T-helper 1 cell treated with Interleukin-12 subunit alpha and Interleukin-12 subunit beta and Interleukin-4 antibody, amounts not matched to agents 30 μg/mL and 1 μg/mL, for 36 hours (primary cell): ENCODE results near the gene ITPK1.

ENCODE experiments used
- H3K27ac Mint-ChIP-seq: one replicate; pipeline ENCODE4 v1.8.0; 2021; ENCODE audit warnings: mild to moderate bottlenecking, mixed read lengths
- H3K27me3 Mint-ChIP-seq: one replicate; pipeline ENCODE4 v1.8.0; 2021; ENCODE audit warnings: low read depth, mixed read lengths
- H3K36me3 Mint-ChIP-seq: one replicate; pipeline ENCODE4 v1.8.0; 2021; ENCODE audit warnings: low read depth, mixed read lengths
- H3K4me1 Mint-ChIP-seq: one replicate; pipeline ENCODE4 v1.8.0; 2021; ENCODE audit warnings: low read depth, mixed read lengths
- H3K4me3 Mint-ChIP-seq: one replicate; pipeline ENCODE4 v1.8.0; 2021; ENCODE audit warnings: mild to moderate bottlenecking, moderate library complexity, mixed read lengths
- H3K9me3 Mint-ChIP-seq: one replicate; pipeline ENCODE4 v1.8.0; 2021; ENCODE audit warnings: mixed read lengths

ITPK1 gene

DNA sequence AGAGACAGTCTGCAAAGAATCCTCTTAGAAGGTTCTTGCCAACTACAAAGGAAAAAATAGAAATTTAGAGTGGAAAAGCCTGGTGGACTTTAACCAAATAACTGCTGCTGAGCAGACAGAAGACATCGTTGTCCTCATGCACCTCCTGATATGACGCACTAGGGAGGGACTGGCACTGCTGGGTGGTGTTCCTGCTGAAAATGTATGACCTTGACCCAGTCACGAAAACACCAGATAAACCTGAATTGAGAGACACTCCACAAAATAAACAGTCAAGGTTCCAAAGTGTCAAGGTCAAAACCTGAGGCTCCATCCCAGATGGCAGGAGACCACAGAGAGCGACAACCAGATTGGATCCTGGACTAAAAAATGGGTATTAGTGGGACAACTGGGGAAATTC lies 130.8 kb downstream of the ITPK1 start:
- Mint-ChIP-seq H3K4me1 (peaks cover 3% of the 10 kb centered on the region), H3K4me3 (no peak overlapping the region), H3K9me3 (peaks cover 15% of the 10 kb centered on the region), H3K27me3 (no peaks in the 10 kb centered on the region), H3K36me3 (peaks cover 10% of the 10 kb centered on the region), H3K27ac (no peak overlapping the region)

DNA sequence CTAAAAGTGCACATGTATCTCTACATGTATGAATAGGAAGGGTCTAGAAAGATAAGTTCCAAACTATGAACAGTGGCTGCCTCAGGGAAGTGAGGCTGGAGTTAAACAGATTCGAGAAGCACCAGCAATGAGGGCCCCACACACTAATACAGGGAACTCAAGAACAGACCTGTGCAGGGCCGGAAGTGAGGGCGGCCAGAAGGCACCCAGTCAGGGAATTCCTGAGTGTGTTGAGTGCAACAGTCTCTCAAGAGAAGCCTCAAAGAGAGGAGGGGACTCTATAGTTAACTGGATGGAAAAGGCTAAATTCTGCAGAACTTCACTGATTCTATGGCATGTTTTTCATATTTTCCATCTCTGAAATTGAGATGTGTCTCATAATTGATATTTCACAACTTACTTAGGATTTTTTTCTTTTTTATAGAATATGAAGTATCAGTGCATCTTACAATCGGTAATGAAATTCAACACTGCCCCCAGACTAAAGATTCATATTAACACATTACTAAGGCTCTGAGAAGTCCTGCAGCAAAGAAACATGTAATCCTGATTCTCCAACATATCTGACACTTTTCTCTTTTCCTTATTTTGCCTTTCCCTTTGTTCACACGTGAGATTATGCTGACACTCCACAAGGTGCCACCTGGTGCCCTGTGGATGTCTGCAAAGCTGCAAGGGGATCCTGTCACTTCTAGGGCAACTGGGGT lies 131.5 kb downstream of the ITPK1 start:
- H3K4me1 Mint-ChIP-seq = peaks cover 3% of the 10 kb centered on the region
- peaks cover 16% of the 10 kb centered on the region for H3K36me3 Mint-ChIP-seq
- no peak overlapping the region for H3K27ac Mint-ChIP-seq
- H3K9me3 Mint-ChIP-seq = peaks cover 22% of the 10 kb centered on the region
- no peak overlapping the region for H3K4me3 Mint-ChIP-seq
- no peaks in the 10 kb centered on the region for H3K27me3 Mint-ChIP-seq

DNA sequence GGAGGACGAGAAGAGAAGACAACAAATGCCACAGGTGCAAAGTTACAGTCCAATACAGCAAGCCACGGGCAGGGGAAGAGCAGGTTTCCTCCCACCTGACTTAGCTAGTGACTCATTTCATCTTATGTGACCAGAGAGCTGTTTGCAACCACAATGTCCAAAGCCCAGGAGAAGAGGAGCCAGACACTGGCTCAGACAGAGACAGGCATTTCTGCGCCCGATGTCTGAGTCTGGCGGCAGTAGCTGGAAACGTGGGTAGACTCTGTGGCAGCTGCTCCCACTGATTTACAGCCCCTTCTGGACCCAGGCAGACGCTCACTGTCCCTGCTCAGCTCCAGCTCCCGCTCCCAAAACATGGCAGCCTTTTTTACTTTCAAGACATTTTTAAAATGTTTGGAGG lies 132.8 kb downstream of the ITPK1 start:
- H3K4me1 Mint-ChIP-seq = peaks cover 3% of the 10 kb centered on the region
- H3K27ac Mint-ChIP-seq = no peak overlapping the region
- H3K4me3 Mint-ChIP-seq = no peak overlapping the region
- H3K9me3 Mint-ChIP-seq = peaks cover 32% of the 10 kb centered on the region
- no peaks in the 10 kb centered on the region for H3K27me3 Mint-ChIP-seq
- peaks cover 26% of the 10 kb centered on the region for H3K36me3 Mint-ChIP-seq

DNA sequence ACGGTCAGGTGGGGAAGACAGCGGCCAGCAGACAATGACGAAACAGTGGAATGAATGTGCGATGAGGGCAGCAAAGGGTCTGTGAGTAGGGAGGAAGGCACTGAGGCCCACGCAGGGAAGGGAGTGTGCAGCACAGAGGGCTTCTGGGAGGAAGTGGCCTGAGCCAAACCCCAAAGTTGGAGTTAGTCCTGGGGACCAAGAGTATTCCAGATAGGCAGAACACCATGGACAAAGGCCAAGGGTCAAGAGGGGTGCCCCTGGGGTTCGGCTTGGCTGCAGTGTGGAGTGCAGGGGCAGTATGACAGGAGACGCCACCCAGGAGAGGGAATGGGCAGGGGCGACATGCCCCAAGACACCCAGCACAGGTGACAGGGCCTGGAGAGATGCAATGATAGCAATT lies 134.0 kb downstream of the ITPK1 start:
- Mint-ChIP-seq H3K9me3 (peaks cover 44% of the 10 kb centered on the region), H3K4me3 (no peak overlapping the region), H3K27ac (no peak overlapping the region)

DNA sequence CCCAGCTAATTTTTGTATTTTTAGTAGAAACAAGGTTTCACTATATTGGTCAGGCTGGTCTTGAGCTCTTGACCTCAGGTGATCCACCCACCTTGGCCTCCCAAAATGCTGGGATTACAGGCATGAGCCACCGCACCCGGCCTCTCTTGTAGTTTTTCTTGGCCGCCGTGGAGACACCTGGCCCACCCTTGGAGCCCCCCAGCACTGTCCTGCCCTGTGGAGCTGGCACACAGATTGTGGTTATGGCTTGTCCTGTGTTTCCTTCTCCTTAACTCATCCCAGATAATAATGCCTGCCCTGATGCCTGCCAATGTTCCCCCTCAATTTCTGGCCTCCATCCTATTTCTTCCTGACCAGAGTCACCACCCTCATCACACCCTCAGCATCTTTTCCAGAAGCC lies 134.9 kb downstream of the ITPK1 start:
- no peaks in the 10 kb centered on the region for H3K27me3 Mint-ChIP-seq
- no peak overlapping the region for H3K4me3 Mint-ChIP-seq
- H3K27ac Mint-ChIP-seq = no peak overlapping the region
- peaks cover 51% of the 10 kb centered on the region for H3K9me3 Mint-ChIP-seq
- peaks cover 3% of the 10 kb centered on the region for H3K4me1 Mint-ChIP-seq
- H3K36me3 Mint-ChIP-seq = peaks cover 46% of the 10 kb centered on the region

More for the DNA sequence above, 134.0 kb downstream of the ITPK1 start:
- peaks cover 38% of the 10 kb centered on the region for H3K36me3 Mint-ChIP-seq
- H3K4me1 Mint-ChIP-seq = peaks cover 3% of the 10 kb centered on the region
- no peaks in the 10 kb centered on the region for H3K27me3 Mint-ChIP-seq

DNA sequence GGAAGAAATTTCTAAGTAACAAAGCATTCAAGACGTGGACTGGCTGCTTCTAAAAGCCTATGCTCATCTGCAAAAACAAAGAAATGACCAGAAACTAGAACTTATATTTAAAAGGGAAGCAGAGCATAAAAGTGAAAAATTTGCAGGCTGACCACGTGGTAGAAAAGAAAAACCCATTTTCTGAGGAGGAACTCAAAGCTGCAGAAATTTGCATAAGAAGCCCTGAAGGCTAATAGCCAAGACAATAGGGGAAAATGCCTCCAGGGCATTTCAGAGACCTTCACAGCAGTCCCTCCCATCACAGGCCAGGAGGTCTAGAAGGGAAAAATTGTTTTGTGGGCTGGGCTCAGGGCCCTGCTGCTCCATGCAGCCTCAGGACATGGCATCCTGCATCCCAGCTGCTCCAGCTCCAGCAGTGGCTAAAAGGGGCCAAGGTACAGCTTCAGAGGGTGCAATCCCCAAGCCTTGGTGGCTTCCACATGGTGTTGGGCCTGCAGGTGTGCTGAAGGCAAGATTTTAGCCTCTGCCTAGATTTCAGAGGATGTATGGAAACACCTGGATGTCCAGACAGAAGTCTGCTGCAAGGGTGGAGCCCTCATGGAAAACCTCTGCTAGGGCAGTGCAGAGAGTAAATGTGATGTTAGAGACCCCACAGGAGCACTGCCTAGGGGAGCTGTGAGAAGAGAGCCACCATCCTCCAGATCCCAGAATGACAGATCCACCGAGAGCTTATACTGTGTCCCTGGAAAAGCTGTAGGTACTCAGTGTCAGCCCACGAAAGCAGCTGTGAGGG lies 137.3 kb downstream of the ITPK1 start:
- no peak overlapping the region for H3K4me3 Mint-ChIP-seq
- H3K9me3 Mint-ChIP-seq = peaks cover 56% of the 10 kb centered on the region
- H3K36me3 Mint-ChIP-seq = peaks cover 51% of the 10 kb centered on the region
- no peaks in the 10 kb centered on the region for H3K27me3 Mint-ChIP-seq
- no peaks in the 10 kb centered on the region for H3K4me1 Mint-ChIP-seq
- no peak overlapping the region for H3K27ac Mint-ChIP-seq

DNA sequence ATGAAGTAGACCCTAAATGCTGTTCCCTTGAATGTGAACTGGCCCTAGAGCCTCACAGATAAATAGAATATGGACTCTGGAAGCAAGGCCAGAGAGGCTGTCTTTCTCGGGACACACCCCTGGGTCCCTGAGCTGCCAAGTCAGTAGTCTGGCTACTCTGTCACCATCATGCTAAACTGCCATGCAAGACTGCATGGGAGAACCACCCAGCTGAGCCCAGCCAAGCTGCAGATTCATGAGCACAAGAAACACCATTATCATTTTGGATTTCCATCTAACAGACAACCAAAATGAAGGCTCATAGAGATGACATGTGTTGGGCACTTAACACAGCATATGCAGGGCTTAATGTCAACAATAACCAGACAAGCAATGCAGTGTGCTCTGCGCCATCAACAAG lies 139.5 kb downstream of the ITPK1 start:
- no peak overlapping the region for H3K27ac Mint-ChIP-seq
- H3K9me3 Mint-ChIP-seq = peaks cover 57% of the 10 kb centered on the region
- H3K27me3 Mint-ChIP-seq = no peaks in the 10 kb centered on the region
- H3K4me1 Mint-ChIP-seq = no peaks in the 10 kb centered on the region
- H3K36me3 Mint-ChIP-seq = peaks cover 46% of the 10 kb centered on the region
- H3K4me3 Mint-ChIP-seq = no peak overlapping the region

DNA sequence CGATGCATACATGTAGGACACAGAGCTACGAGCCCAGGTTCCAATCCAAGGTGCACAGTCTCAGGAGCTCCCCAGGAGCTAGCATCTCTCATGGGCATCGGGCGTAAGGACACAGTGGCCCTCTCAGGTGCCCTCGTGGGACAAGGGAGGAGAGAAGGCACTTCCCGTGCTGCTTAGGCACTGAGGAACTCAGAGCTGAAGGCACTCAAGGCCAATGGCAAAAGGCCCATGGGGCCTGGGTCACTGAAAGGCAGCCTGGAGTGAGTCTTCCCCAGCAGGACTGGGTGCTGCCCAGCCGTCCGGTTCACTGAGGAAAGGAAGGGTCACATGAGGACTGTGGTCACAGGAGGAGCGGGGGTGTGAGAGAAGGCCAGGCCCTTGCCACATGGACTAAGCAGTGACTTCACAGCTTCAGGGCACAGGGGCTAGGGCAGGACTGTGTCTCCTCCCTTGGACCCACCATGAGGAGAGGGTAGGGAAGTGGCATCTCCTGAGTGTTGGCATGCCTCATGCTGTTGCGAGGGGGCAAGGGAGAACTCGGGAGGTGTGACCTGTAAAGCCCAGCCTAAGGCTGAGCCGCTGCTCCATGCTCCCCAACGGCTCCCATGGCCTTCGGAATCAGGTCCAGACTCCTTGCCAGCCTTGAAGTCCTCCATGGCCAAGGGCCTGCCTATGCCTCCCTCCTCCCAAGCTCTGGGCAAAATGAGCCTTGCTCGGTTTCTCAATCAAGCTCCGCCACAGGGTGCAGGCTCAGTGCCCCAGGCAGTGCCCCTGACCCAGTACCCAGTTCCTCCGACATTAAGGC lies 141.0 kb downstream of the ITPK1 start:
- no peaks in the 10 kb centered on the region for H3K4me1 Mint-ChIP-seq
- peaks cover 40% of the 10 kb centered on the region for H3K36me3 Mint-ChIP-seq
- no peaks in the 10 kb centered on the region for H3K27me3 Mint-ChIP-seq
- peaks cover 46% of the 10 kb centered on the region for H3K9me3 Mint-ChIP-seq
- no peak overlapping the region for H3K27ac Mint-ChIP-seq
- H3K4me3 Mint-ChIP-seq = no peak overlapping the region

DNA sequence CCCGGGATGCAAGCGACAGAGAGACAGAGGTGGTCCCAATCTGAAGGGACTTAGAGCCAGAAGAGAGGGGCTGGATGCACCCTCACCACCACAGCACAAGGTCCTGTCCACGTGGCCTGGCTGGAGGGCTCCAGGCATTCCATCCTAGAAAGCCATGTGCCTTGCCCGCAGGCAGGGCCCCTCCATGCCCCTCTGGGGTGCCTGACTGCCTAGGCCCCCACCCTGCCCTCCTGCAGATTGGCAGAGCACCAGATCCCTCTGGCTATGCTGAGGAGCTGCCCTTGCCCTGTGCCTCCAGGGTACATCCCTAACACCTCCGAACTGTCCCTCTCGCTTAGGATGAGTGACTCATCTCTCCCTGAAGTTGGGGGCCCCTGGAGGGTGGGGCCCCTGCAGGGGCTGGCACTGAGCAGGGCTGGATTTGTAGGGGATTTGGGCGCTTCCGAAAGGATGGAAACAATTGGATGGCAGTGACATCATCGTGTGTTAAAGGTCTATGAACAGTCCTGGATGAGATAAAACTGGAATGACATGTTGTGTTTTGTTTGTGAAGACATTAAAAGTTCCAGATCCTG lies 141.8 kb downstream of the ITPK1 start:
- Mint-ChIP-seq H3K27ac (no peak overlapping the region), H3K9me3 (peaks cover 37% of the 10 kb centered on the region), H3K4me3 (no peak overlapping the region), H3K36me3 (peaks cover 31% of the 10 kb centered on the region), H3K4me1 (no peaks in the 10 kb centered on the region), H3K27me3 (no peaks in the 10 kb centered on the region)

DNA sequence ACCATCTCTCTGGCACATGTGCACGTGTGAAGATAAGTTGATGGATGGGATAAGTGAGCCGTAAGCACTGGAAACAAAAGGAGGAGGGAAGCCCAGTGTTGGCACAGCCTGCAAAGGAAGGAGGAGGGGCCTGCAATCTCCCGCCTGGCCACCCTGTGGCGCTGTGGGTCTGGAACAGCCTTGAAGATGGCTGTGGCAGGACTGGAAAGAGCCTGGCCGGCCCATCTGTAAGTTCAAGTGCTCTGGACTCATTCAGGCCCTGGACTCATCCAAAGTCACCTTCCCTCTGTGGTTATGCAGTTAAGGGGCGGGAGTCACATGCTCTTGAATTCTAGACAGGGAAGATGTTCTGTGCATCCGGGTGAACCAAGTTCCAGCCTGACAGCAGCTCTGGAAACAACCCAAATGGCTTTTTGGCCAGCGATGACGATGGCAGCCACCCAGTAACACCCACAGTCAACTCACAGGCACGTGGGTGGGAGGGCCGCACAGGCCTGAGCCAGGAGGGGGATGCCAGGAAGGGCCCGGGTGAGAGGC lies 142.4 kb downstream of the ITPK1 start:
- Mint-ChIP-seq H3K4me1 (no peaks in the 10 kb centered on the region), H3K4me3 (no peak overlapping the region), H3K27me3 (no peaks in the 10 kb centered on the region), H3K36me3 (peaks cover 28% of the 10 kb centered on the region), H3K9me3 (peaks cover 34% of the 10 kb centered on the region), H3K27ac (no peak overlapping the region)

DNA sequence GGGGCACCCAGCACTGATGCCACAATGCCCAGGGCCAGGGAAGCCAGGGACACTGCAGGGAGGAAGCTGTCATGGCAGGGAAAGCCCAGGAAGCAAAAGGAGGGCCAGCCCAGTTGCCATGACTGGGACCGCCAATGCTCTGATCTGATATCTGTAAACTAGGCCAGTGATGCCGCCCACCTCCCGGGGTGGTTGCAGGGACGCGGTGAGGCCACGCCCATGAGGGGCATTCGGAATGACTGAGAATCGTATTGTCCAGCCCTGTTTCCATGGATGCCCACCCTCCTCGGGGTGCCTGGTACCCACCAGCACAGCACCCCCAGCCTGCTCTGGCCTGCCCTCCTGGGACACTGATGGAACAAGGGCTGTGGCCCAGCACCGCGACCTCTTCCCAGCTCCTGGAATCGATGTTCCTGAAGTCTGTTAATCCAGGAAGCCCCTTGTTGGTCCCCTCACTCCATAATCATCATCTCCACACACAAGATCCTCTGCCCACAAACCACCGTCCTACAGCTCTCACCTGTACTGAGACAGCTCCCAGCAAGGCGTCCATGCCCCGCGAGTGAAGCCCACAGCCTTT lies 144.0 kb downstream of the ITPK1 start:
- Mint-ChIP-seq H3K4me1 (no peaks in the 10 kb centered on the region), H3K27ac (no peak overlapping the region), H3K36me3 (peaks cover 12% of the 10 kb centered on the region), H3K9me3 (peaks cover 19% of the 10 kb centered on the region), H3K27me3 (no peaks in the 10 kb centered on the region), H3K4me3 (no peak overlapping the region)

DNA sequence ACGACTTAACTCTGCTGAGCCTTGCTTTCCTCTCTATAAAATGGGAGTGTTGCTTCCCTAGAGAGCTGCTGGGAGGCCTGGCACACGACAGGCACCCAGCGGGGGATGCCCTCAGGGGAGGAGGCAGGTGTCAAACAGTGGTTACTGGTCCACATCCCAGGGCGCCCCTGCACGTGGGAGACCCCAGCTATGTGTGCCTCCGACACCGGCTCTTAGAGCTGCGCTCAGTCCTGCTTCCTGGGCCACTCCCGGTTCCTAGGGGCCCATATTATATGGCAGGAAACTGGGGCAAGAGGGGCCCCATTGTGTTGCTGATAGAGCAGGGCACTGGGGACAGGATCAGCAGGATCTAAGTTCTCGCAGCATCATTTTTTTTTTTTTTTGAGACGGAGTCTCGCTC lies 145.5 kb downstream of the ITPK1 start:
- Mint-ChIP-seq H3K4me1 (no peaks in the 10 kb centered on the region), H3K27ac (no peak overlapping the region), H3K36me3 (peaks cover under 1% of the 10 kb centered on the region), H3K27me3 (no peaks in the 10 kb centered on the region), H3K4me3 (no peak overlapping the region), H3K9me3 (peaks cover 6% of the 10 kb centered on the region)

DNA sequence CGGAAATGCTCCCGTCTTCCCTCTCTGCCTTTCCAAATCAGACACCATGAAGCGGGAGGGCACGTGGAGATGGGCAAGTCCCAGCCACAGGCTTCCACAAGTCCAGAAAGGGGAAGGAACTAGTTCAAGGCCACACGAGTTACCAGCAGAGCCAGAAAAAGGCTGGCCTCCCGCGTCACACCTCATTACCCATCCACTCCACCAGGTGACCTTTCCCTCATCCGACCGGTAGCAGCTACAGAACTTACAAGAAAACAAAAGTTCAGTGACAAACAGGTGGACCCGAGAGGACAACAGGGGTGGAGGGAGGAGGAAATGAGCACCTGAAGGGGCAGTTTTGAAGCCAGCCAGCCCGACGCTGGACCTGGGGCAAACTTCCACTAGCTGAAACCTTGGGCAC lies 145.9 kb downstream of the ITPK1 start:
- H3K27ac Mint-ChIP-seq = no peak overlapping the region
- H3K4me3 Mint-ChIP-seq = no peak overlapping the region
- no peaks in the 10 kb centered on the region for H3K27me3 Mint-ChIP-seq
- no peaks in the 10 kb centered on the region for H3K4me1 Mint-ChIP-seq
- H3K36me3 Mint-ChIP-seq = no peaks in the 10 kb centered on the region
- H3K9me3 Mint-ChIP-seq = peaks cover 6% of the 10 kb centered on the region

DNA sequence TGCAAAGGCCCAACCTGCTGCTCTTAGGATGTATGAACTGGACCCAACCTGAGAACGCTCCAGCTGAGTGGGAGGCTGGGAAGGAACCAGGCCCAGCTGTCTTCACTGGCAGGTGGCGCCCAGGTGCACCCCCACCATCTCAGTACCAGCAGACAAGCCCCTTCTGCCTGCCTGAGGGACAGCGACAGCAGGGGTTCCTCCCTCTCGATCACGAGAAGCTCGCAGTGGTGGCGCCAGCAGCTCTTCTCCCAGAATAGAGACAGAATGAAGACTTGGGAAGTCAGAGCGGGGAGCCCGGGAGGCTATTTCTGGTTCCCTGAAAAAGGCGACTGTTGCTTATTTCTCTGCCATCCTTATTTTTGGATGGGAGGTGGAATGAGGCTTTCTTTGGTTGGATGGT lies 146.3 kb downstream of the ITPK1 start:
- no peaks in the 10 kb centered on the region for H3K36me3 Mint-ChIP-seq
- no peaks in the 10 kb centered on the region for H3K27me3 Mint-ChIP-seq
- H3K4me1 Mint-ChIP-seq = no peaks in the 10 kb centered on the region
- no peak overlapping the region for H3K4me3 Mint-ChIP-seq
- H3K27ac Mint-ChIP-seq = no peak overlapping the region
- peaks cover 6% of the 10 kb centered on the region for H3K9me3 Mint-ChIP-seq
